Stimulated activated CD4-positive, alpha-beta T cell treated with anti-CD3 and anti-CD28 coated beads, Interleukin-4, amount 100 ng/mL, for 1 hour (primary cell): ENCODE measurements around the gene UTP4.
A peak's percentile ranks its signal among the peaks of the same experiment; 100 is the strongest.

Experiments used
- DNase-seq: peaks from one replicate; pipeline ENCODE4 v3.0.0-alpha.2; 2020

Gene UTP4

DNA sequence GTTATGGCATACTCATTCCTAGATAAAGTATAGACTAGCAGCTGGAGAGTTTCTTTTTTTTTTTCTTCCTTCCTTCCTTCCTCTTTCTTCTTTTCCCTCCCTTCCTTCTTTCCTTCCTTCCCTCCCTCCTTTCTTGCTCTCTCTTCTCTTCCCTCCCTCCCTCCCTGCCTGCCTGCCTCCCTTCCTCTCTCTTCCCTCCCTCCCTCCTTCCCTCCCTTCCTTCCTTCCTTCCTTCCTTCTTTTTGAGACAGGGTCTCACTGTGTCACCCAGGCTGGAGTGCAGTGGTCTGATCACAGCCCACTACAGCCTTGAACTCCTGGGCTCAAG lies 47.5 kb downstream of the UTP4 start:
- no peak for DNase-seq

DNA sequence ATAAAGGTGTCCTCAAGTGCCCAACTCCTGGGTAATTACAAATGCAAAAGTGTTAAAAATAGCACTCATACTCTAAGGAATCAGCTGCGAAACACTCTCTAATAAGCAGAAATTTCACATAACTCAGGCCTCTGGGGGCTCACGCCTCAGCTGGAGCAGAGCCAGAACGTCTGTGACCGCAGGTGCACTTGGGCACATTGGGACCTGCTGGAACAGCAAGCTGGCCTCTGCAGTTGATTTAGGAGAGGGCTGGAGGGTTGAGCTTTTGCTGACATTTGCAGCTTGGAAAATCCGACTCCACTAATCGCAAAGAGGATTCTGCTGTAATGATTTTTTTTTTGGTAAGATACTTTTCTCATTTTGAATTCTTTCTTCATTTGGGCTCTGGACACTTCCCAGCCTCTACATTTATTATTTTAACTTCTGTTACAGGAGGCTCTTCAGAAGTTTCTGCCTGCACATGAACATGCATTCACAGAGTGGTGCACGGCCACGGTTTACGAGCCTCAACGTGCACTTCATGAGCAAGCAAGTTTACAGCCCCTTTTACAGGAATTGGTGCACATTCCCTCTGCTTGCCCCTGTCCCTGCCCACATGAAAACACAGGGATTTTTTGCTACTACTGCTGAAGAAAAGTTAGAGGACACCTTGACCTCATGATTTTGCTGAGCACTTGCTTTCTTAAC lies 50.4 kb downstream of the UTP4 start:
- no peak for DNase-seq

DNA sequence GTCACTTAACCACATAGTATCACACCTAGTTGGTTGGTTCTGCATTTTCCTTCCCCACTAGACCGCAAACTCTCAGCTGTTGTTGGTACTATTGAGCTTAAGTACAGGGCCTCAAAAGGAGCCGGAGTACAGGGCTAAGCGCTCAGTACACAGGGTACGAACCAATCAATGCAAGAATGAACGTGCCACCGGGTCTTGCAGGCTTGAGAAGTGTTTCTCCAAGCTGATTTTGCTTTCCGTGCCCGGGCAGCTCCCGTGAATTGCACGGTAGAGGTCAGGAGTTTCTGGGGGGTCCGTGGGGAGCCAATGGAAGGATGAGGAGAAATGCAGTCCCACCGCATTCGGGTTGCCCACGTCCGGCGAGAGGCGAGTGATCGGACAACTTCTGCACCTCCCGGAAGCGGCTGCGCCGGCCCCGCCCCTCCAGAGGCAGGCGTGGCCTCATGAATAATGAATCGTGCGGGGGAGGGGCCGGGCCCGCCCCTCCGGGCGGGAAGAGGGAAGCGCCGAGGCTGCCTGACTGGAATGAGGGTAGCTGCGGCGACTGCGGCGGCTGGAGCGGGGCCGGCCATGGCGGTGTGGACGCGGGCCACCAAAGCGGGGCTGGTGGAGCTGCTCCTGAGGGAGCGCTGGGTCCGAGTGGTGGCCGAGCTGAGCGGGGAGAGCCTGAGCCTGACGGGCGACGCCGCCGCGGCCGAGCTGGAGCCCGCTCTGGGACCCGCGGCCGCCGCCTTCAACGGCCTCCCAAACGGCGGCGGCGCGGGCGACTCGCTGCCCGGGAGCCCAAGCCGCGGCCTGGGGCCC lies 54.4 kb downstream of the UTP4 start, which contains the start of gene SNTB2:
Gene SNTB2 (plus strand): TSS at position 523 of the 804 bp plus-strand sequence. CDS start 3 bp downstream, at position 526.
- peak; percentile 81 for DNase-seq

- DNase-seq, result peak; percentile 46
Observed at GRCh38 chr16:69187446-69188235, 55.2 kb downstream of the UTP4 start.

DNA sequence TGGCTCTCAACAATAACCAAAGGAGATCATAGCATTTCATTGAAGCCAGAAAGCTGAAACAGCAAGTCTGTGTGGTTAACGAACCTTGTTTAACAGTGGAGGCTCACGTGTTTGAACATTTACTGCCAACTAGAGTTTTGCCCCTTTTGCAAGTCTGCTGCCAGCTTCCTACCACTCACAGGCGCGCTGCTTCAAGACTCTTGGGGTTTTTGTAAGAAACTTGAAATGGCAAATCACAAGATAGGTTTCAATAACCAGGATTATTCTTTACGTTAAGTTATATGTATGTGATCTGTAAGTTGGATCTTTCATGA lies 55.7 kb downstream of the UTP4 start:
- DNase-seq, result peak; percentile 8

- DNase-seq, result no peak
Observed at GRCh38 chr16:69188716-69189115, 56.3 kb downstream of the UTP4 start.

GRCh38 chr16:69190046-69190588 lies 57.7 kb downstream of the UTP4 start:
- no peak for DNase-seq

GRCh38 chr16:69190598-69190997 lies 58.1 kb downstream of the UTP4 start:
- no peak for DNase-seq

- no peak for DNase-seq
Observed at GRCh38 chr16:69191136-69191535, 58.7 kb downstream of the UTP4 start.

GRCh38 chr16:69193855-69194254 lies 61.4 kb downstream of the UTP4 start:
- no peak for DNase-seq

DNA sequence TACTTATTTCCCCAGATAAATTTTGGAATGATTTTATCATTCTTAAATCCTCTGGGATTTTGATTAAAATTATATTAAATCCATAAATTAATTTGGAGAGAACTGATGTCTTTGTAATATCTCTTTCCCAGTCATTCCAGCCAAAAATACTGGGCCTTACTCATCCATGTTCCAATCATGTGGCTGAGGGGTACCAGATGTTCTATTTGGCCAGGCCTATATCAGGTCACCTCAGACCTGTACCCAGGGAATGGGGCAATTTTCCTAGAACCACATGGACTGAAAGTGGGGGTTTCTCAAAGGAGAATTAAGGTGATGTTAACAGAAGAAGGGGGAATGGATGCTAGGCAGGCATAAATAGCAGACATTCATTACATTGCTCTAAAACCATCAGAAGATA lies 62.0 kb downstream of the UTP4 start:
- DNase-seq, result no peak

DNA sequence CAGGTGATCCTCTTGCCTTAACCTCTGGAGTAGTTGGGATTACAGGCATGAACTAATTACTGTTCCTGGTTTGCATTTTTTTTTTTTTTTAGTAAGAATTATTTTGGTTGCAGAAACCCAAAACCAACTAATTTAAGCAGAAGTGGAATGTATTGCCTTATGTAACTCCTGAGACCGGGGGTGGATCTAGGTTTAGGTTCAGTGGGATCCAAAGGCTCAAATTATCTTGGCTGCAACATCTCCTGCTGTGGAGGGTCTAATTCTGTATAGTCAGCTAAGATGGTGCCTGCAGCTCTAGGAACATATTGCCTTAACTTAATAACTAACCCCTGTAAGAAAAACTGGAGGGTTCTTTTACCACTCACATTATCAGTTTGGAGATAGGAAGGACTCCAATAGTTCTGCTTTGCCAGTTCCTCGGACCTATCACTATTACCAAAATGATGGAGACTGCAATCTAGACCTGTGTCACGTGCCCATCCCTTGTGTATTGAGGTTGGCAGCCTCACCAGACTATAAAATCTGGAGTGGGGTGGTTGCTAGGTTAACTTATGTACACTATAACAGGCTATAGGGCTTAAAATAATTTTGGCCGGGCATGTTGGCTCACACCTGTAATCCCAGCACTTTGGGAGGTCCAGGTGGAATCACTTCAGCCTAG lies 63.0 kb downstream of the UTP4 start:
- no peak for DNase-seq

GRCh38 chr16:69197573-69197972 lies 65.1 kb downstream of the UTP4 start:
- no peak for DNase-seq

GRCh38 chr16:69199382-69199781 lies 66.9 kb downstream of the UTP4 start:
- DNase-seq, result no peak

- DNase-seq, result no peak
Observed at GRCh38 chr16:69201291-69201690, 68.8 kb downstream of the UTP4 start.

DNA sequence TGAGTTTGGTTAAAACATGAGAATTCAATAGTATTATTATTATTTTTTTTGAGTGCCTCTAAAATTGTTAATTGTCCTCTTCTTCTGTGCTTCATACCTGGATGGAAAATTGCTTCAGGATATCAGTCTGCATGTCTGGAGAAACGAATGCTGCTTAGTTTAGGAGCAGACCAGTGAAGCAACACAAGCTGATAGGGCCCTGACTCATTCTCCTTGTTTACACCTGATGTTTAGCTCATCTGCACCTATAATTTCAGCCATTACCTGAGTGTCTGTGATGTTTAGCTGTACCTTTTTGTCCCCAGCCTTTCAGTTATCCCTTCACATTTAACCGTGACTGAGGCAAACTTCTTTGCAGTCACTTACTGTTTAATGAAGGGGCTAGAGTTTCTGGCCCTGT lies 69.3 kb downstream of the UTP4 start:
- DNase-seq, result no peak

DNA sequence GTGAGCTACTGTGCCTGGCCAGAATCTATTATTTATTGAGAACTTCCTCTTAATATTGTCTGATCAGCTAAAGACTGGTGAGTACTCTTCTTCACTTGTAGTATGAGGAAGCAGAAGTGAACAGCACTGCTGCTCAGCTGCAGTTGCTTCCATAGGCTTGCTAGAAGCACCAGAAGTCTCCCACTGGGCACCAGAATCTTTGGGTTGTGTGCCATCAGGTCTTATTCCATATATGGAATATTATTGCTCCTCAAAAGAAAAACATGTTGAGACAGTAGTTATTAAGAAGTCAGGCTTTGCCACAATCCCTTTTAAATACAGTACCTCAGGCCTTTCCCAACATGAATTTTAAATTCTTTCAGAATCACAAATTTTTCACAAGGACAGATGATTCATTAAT lies 71.7 kb downstream of the UTP4 start:
- DNase-seq, result no peak

- no peak for DNase-seq
Observed at GRCh38 chr16:69209735-69210134, 77.3 kb downstream of the UTP4 start.

- DNase-seq, result no peak
Observed at GRCh38 chr16:69217433-69217832, 85.0 kb downstream of the UTP4 start.
